Spleen (tissue), 11 donors: Measurements from ENCODE around the gene GAS6. TPM values are rescaled to one million over a fixed set of nuclear protein-coding genes. Genes with fewer than 3 reads are reported as not detected.

Experiments used
- DNase-seq: peaks from one replicate; pipeline ENCODE4 v3.0.0-alpha.2; 2020
- H3K27ac ChIP-seq, 8 donors: fragments of 200-600 bp; sonication (generic) in 7 of 8; 1 replicate in 4 of 8; 2 replicates in 4 of 8; pipeline versions ENCODE4 v1.5.0 to v1.8.0; 2016 to 2021; ENCODE audit warnings: inconsistent platforms in 4 of 8, mild to moderate bottlenecking in 4 of 8, moderate library complexity in 1 of 8
- H3K27me3 ChIP-seq, 7 donors: fragments of 200-600 bp; sonication (generic) in 6 of 7; replicated peaks in 1 of 7; 1 replicate in 4 of 7; 2 replicates in 3 of 7; pipeline versions ENCODE4 v1.5.0 to v1.8.0; 2016 to 2021; ENCODE audit warnings: inconsistent platforms in 3 of 7, mild to moderate bottlenecking in 1 of 7
- H3K36me3 ChIP-seq, 6 donors: fragments of 200-600 bp; sonication (generic) in 5 of 6; 1 replicate in 4 of 6; 2 replicates in 2 of 6; pipeline versions ENCODE4 v1.5.0 to v1.8.0; 2016 to 2021; ENCODE audit warnings: inconsistent platforms in 2 of 6
- H3K4me1 ChIP-seq, 6 donors: fragments of 200-600 bp; sonication (generic) in 5 of 6; 1 replicate in 3 of 6; 2 replicates in 3 of 6; pipeline versions ENCODE4 v1.5.0 to v1.8.0; 2016 to 2021; ENCODE audit warnings: inconsistent platforms in 3 of 6
- H3K4me3 ChIP-seq, 8 donors: fragments of 200-600 bp; sonication (generic) in 7 of 8; 1 replicate in 4 of 8; 2 replicates in 4 of 8; pipeline versions ENCODE4 v1.5.0 to v1.8.0; 2016 to 2021; ENCODE audit warnings: inconsistent platforms in 4 of 8, mild to moderate bottlenecking in 4 of 8, moderate library complexity in 2 of 8
- H3K9me3 ChIP-seq, 8 donors: fragments of 200-600 bp; sonication (generic) in 7 of 8; 1 replicate in 4 of 8; 2 replicates in 4 of 8; pipeline versions ENCODE4 v1.5.0 to v1.8.0; 2016 to 2021; ENCODE audit warnings: inconsistent platforms in 4 of 8
- CTCF ChIP-seq, 11 experiments: fragments of 200-600 bp in 7 of 11; fragments of 450-650 bp in 4 of 11; sonication (generic) in 4 of 11; IDR thresholded peaks in 8 of 11; conservative IDR thresholded peaks in 3 of 11; 1 replicate in 7 of 11; 2 replicates in 4 of 11; pipeline versions ENCODE4 v1.4.0 to v1.8.0; 2016 to 2021; ENCODE audit warnings: antibody characterized with exemption in 11 of 11, inconsistent platforms in 4 of 11, mild to moderate bottlenecking in 1 of 11
- POLR2A ChIP-seq, 3 donors: fragments of 450-650 bp; IDR thresholded peaks; one replicate each; pipeline ENCODE4 v1.5.1; 2017; ENCODE audit warnings: antibody characterized with exemption in 3 of 3, mild to moderate bottlenecking in 1 of 3
- POLR2AphosphoS5 ChIP-seq, 3 donors: sonication (generic); formaldehyde crosslinking; IDR thresholded peaks; one replicate each; pipeline ENCODE4 v1.5.1; 2017; ENCODE audit warnings: antibody characterized with exemption in 3 of 3
- WGBS, 5 donors: extraction: QIAGEN DNeasy Blood & Tissue Kit in 3 of 5; methylation state at CpG; one replicate each; pipeline versions ENCODE4 v1.1.5 to v1.1.7; 2013 to 2018; 5-methylcytosine and 5-hydroxymethylcytosine counted together
- intact Hi-C: fragments of 100-400 bp; cut with DNase I; formaldehyde crosslinking; loops from one replicate; pipeline ENCODE4 v1.15.0; 2023; ENCODE audit warnings: low total_unique reads
- polyA plus RNA-seq, 3 donors: library from polyadenylated mRNA; stranded (reverse); fragments of 200-250 nt; gene quantifications; one replicate each; pipeline ENCODE4 v1.2.1, GENCODE V29; 2013
- total RNA-seq, 7 donors: library from RNA; depleted of rRNA in 3 of 7; stranded (reverse); fragments of >200 nt in 3 of 7; fragmentation: NEBNext Ultra II Directional in 4 of 7; extraction: Animal tissue kit (Norgen Biotek cat#: 25700) in 4 of 7; gene quantifications; one replicate each; pipeline versions ENCODE4 v1.1.0 to v1.2.1, GENCODE V29; 2016 to 2021
- donor health status: healthy with polysubstance abuse.
- donor health status: DM: no; HTN: no; CAD: no; lungs with moderate emphysema.
- donor health status: DM: no; HTN: no; CAD: no.
- donor health status: Bipolar disorder and iron deficiency.
- donor health status: healthy.
- donor health status: DM: no; HTN: no; CAD: no.
- donor health status: DM: yes; HTN: yes; CAD: no.

The GAS6 gene
- total and polyA plus RNA-seq, 10 donors, result 16.7 to 54.5 (median 35.0) TPM

GRCh38 chr13:113810640-113811039 is 53.2 kb downstream of the GAS6 start:
- intact Hi-C loops, result no loop called here
- no peak for DNase-seq
- no peaks in the 10 kb centered on the region for H3K27me3 ChIP-seq
- WGBS, 5 donors, result 87 to 96% (median 93%) methylated on average over 14 of the region's 14 CpGs
- H3K4me1 ChIP-seq, result peaks cover 0 to 29% (median 16%) of the 10 kb centered on the region in 6 donors
- no peaks in the 10 kb centered on the region for H3K36me3 ChIP-seq
- no peak overlapping the region for H3K27ac ChIP-seq
- no peak for TF ChIP-seq POLR2AphosphoS5 (IDR thresholded peaks at IDR 0.05)
- no peak for TF ChIP-seq POLR2A (IDR thresholded peaks at IDR 0.05)
- TF ChIP-seq CTCF (IDR thresholded peaks at IDR 0.05 in 8 of 11, conservative IDR thresholded peaks at IDR 0.05 in 3 of 11), result no peak
- no peak overlapping the region for H3K4me3 ChIP-seq
- peaks cover 0 to 39% (median 19%) of the 10 kb centered on the region in 8 donors for H3K9me3 ChIP-seq

- DNase-seq, result no peak
- Histone ChIP-seq H3K9me3 (peaks cover 0 to 39% (median 19%) of the 10 kb centered on the region in 8 donors), H3K27me3 (no peaks in the 10 kb centered on the region), H3K4me3 (no peak overlapping the region), H3K4me1 (peaks cover 0 to 22% (median 14%) of the 10 kb centered on the region in 6 donors), H3K36me3 (no peaks in the 10 kb centered on the region), H3K27ac (no peak overlapping the region)
- intact Hi-C loops, result no loop called here
- TF ChIP-seq POLR2A (IDR thresholded peaks at IDR 0.05) (no peak), POLR2AphosphoS5 (IDR thresholded peaks at IDR 0.05) (no peak), CTCF (IDR thresholded peaks at IDR 0.05 in 8 of 11, conservative IDR thresholded peaks at IDR 0.05 in 3 of 11) (no peak)
- 51 to 76% (median 59%) methylated on average over 2 of the region's 2 CpGs for WGBS, 5 donors
Measured at GRCh38 chr13:113809934-113810333, 53.9 kb downstream of the GAS6 start.

GRCh38 chr13:113808058-113808834 is 55.6 kb downstream of the GAS6 start:
- intact Hi-C loops, result no loop called here
- H3K4me1 ChIP-seq, result peaks cover 0 to 6% (median 2%) of the 10 kb centered on the region in 6 donors
- peaks cover 0 to 39% (median 19%) of the 10 kb centered on the region in 8 donors for H3K9me3 ChIP-seq
- WGBS, 5 donors, result 65 to 75% (median 74%) methylated on average over 12 of the region's 12 CpGs
- TF ChIP-seq CTCF (IDR thresholded peaks at IDR 0.05 in 8 of 11, conservative IDR thresholded peaks at IDR 0.05 in 3 of 11) (no peak), POLR2A (IDR thresholded peaks at IDR 0.05) (no peak)
- no peak overlapping the region for H3K4me3 ChIP-seq
- no peak overlapping the region for H3K27ac ChIP-seq
- no peaks in the 10 kb centered on the region for H3K36me3 ChIP-seq
- no peak for DNase-seq
- no peaks in the 10 kb centered on the region for H3K27me3 ChIP-seq

GRCh38 chr13:113806526-113806925 is 57.4 kb downstream of the GAS6 start:
- H3K9me3 ChIP-seq, result peaks cover 0 to 39% (median 19%) of the 10 kb centered on the region in 8 donors
- no peak overlapping the region for H3K4me3 ChIP-seq
- DNase-seq, result no peak
- peaks cover 0 to 19% (median 8%) of the 10 kb centered on the region in 6 donors for H3K4me1 ChIP-seq
- intact Hi-C loops, result no loop called here
- 92 to 96% (median 94%) methylated on average over 8 to 13 of the region's 13 CpGs for WGBS, 5 donors
- TF ChIP-seq CTCF (IDR thresholded peaks at IDR 0.05 in 8 of 11, conservative IDR thresholded peaks at IDR 0.05 in 3 of 11), result no peak
- no peak for TF ChIP-seq POLR2A (IDR thresholded peaks at IDR 0.05)
- no peak for TF ChIP-seq POLR2AphosphoS5 (IDR thresholded peaks at IDR 0.05)
- H3K27ac ChIP-seq, result no peak overlapping the region
- H3K36me3 ChIP-seq, result no peaks in the 10 kb centered on the region
- peaks cover 0 to 9% (median 0%) of the 10 kb centered on the region in 7 donors for H3K27me3 ChIP-seq
